Gastroesophageal sphincter (tissue), 4 donors: ENCODE data around the gene CEACAM6. TPM values are rescaled to one million over a fixed set of nuclear protein-coding genes. Genes with fewer than 3 reads are reported as not detected.

Experiments
- ATAC-seq: fragments of 150-250 bp; one replicate; pipeline ENCODE4 v1.9.1; 2016; ENCODE audit warnings: mild to moderate bottlenecking, moderate library complexity
- H3K27ac ChIP-seq, 4 donors: fragments of 200-600 bp; sonication (generic) in 3 of 4; 1 replicate in 3 of 4; 2 replicates in 1 of 4; pipeline ENCODE4 v1.5.1; 2016 to 2019
- H3K27me3 ChIP-seq: fragments of 200-600 bp; sonication (generic); one replicate; pipeline ENCODE4 v1.5.1; 2019
- H3K36me3 ChIP-seq, 2 donors: fragments of 200-600 bp; sonication (generic); one replicate each; pipeline ENCODE4 v1.5.1; 2019; ENCODE audit warnings: control low read depth in 1 of 2
- H3K4me1 ChIP-seq, 3 donors: fragments of 200-600 bp; sonication (generic); 1 replicate in 2 of 3; 2 replicates in 1 of 3; pipeline ENCODE4 v1.5.1; 2016 to 2019; ENCODE audit warnings: control low read depth in 2 of 3
- H3K4me3 ChIP-seq, 2 donors: fragments of 200-600 bp; sonication (generic); one replicate each; pipeline ENCODE4 v1.5.1; 2019; ENCODE audit warnings: mild to moderate bottlenecking in 1 of 2, moderate library complexity in 1 of 2
- H3K9me3 ChIP-seq, 3 donors: fragments of 200-600 bp; sonication (generic); one replicate each; pipeline ENCODE4 v1.5.1; 2017 to 2019; ENCODE audit warnings: control low read depth in 2 of 3
- CTCF ChIP-seq, 4 experiments: fragments of 200-600 bp in 2 of 4; fragments of 450-650 bp in 2 of 4; sonication (generic) in 1 of 4; IDR thresholded peaks; one replicate each; pipeline ENCODE4 v1.5.1; 2017 to 2019; ENCODE audit warnings: antibody characterized with exemption in 4 of 4, mild to moderate bottlenecking in 2 of 4, moderate library complexity in 2 of 4
- EP300 ChIP-seq: sonication (generic); formaldehyde crosslinking; IDR thresholded peaks from one replicate; pipeline ENCODE4 v1.6.1; 2017; ENCODE audit warnings: antibody characterized with exemption, mild to moderate bottlenecking
- POLR2A ChIP-seq, 2 donors: fragments of 450-650 bp; IDR thresholded peaks; one replicate each; pipeline ENCODE4 v1.6.1; 2017; ENCODE audit warnings: antibody characterized with exemption in 2 of 2, mild to moderate bottlenecking in 2 of 2, moderate library complexity in 1 of 2
- POLR2AphosphoS5 ChIP-seq: sonication (generic); formaldehyde crosslinking; IDR thresholded peaks from one replicate; pipeline ENCODE4 v1.6.1; 2017; ENCODE audit warnings: antibody characterized with exemption
- WGBS, 2 donors: methylation state at CpG; one replicate each; pipeline ENCODE4 v1.1.5; 2018; ENCODE audit warnings: low coverage in 1 of 2; 5-methylcytosine and 5-hydroxymethylcytosine counted together
- total RNA-seq, 4 donors: library from RNA; depleted of rRNA; stranded (reverse); fragments of >200 nt; gene quantifications; one replicate each; pipeline ENCODE4 v1.1.0, GENCODE V29; 2016

CEACAM6 gene
- total RNA-seq, 4 donors from 2014 or later, result 0.78 to 30.2 TPM; not detected in 2

GRCh38 chr19:41801792-41802211 is 46.5 kb downstream of the CEACAM6 start:
- 44 to 60% methylated on average over 1 to 2 of the region's 2 CpGs for WGBS, 2 donors
- no peak for TF ChIP-seq EP300
- no peak for TF ChIP-seq POLR2AphosphoS5
- no peak for TF ChIP-seq CTCF (IDR thresholded peaks at IDR 0.05)
- no peak for TF ChIP-seq POLR2A (IDR thresholded peaks at IDR 0.05)
- no peaks in the 10 kb centered on the region for H3K9me3 ChIP-seq
- H3K4me1 ChIP-seq, result peaks cover 0 to 11% (median 0%) of the 10 kb centered on the region in 3 donors
- H3K27me3 ChIP-seq, result peaks cover 11% of the 10 kb centered on the region
- ATAC-seq, result no peak
- H3K4me3 ChIP-seq, result no peak overlapping the region
- H3K36me3 ChIP-seq, result no peaks in the 10 kb centered on the region
- H3K27ac ChIP-seq, result no peak overlapping the region

GRCh38 chr19:41802770-41803169 is 47.4 kb downstream of the CEACAM6 start:
- Histone ChIP-seq H3K4me1 (peaks cover 0 to 11% (median 0%) of the 10 kb centered on the region in 3 donors), H3K4me3 (no peak overlapping the region), H3K27me3 (peaks cover 17% of the 10 kb centered on the region), H3K36me3 (no peaks in the 10 kb centered on the region), H3K9me3 (no peaks in the 10 kb centered on the region), H3K27ac (no peak overlapping the region)
- TF ChIP-seq POLR2AphosphoS5, result no peak
- TF ChIP-seq CTCF (IDR thresholded peaks at IDR 0.05), result no peak
- TF ChIP-seq EP300, result no peak
- no peak for TF ChIP-seq POLR2A (IDR thresholded peaks at IDR 0.05)
- WGBS, 2 donors, result 74 to 78% methylated on average over 1 to 2 of the region's 2 CpGs
- no peak for ATAC-seq

GRCh38 chr19:41804336-41804735 is 49.0 kb downstream of the CEACAM6 start:
- H3K9me3 ChIP-seq, result no peaks in the 10 kb centered on the region
- no peaks in the 10 kb centered on the region for H3K36me3 ChIP-seq
- H3K27me3 ChIP-seq, result peaks cover 26% of the 10 kb centered on the region
- H3K4me1 ChIP-seq, result peaks cover 0 to 4% (median 0%) of the 10 kb centered on the region in 3 donors
- H3K4me3 ChIP-seq, result no peak overlapping the region
- 82 to 89% methylated on average over 3 of the region's 3 CpGs for WGBS, 2 donors
- no peak for ATAC-seq
- TF ChIP-seq CTCF (IDR thresholded peaks at IDR 0.05), result no peak
- TF ChIP-seq POLR2A (IDR thresholded peaks at IDR 0.05), result no peak
- no peak overlapping the region for H3K27ac ChIP-seq

- ATAC-seq, result no peak
- Histone ChIP-seq H3K9me3 (no peaks in the 10 kb centered on the region), H3K4me3 (no peak overlapping the region), H3K27me3 (peaks cover 44% of the 10 kb centered on the region), H3K27ac (no peak overlapping the region), H3K36me3 (no peaks in the 10 kb centered on the region), H3K4me1 (no peaks in the 10 kb centered on the region)
- 83 to 92% methylated on average over 3 of the region's 3 CpGs for WGBS, 2 donors
- TF ChIP-seq EP300 (no peak), POLR2AphosphoS5 (no peak), POLR2A (IDR thresholded peaks at IDR 0.05) (no peak), CTCF (IDR thresholded peaks at IDR 0.05) (no peak)
Observed at GRCh38 chr19:41807176-41807575, 51.8 kb downstream of the CEACAM6 start.

- H3K36me3 ChIP-seq, result no peaks in the 10 kb centered on the region
- TF ChIP-seq POLR2A (IDR thresholded peaks at IDR 0.05) (no peak), POLR2AphosphoS5 (no peak), CTCF (IDR thresholded peaks at IDR 0.05) (no peak), EP300 (no peak)
- no peak for ATAC-seq
- no peak overlapping the region for H3K27ac ChIP-seq
- 33 to 84% methylated on average over 2 to 12 of the region's 16 CpGs for WGBS, 2 donors
- no peaks in the 10 kb centered on the region for H3K9me3 ChIP-seq
- peaks cover 44% of the 10 kb centered on the region for H3K27me3 ChIP-seq
- no peaks in the 10 kb centered on the region for H3K4me1 ChIP-seq
- no peak overlapping the region for H3K4me3 ChIP-seq
Observed at GRCh38 chr19:41808663-41809566, 53.6 kb downstream of the CEACAM6 start.
